Panc1 (cell line): ENCODE measurements around the gene SRSF2. TPM values are rescaled to one million over a fixed set of nuclear protein-coding genes. Genes with fewer than 3 reads are reported as not detected.

ENCODE experiments used
- ATAC-seq: fragments of 200-7000 bp; cut with Tn5 transposase; 2 replicates; pipeline ENCODE4 v1.9.1; 2020; ENCODE audit warnings: mild to moderate bottlenecking, moderate library complexity
- BruUV-seq: library from RNA; stranded (reverse); fragments of 400-500 nt; replicated peaks from 2 replicates; lab custom pipeline; 2021; lab: Mats Ljungman, UMichigan
- CTCF ChIA-PET: fragments of 300-600 bp; sonication (Branson Sonifier 250); formaldehyde crosslinking; loops from one replicate; lab custom pipeline; 2022; ENCODE audit warnings: antibody characterized with exemption; lab: Charles Lee
- POLR2A ChIA-PET: fragments of 300-600 bp; sonication (Branson Sonifier 250); formaldehyde crosslinking; loops from one replicate; lab custom pipeline; 2022; ENCODE audit warnings: antibody characterized with exemption; lab: Charles Lee
- DNase-seq: peaks from one replicate; pipeline ENCODE4 v3.0.0-alpha.2; 2010; ENCODE audit warnings: low read depth, low spot score
- H3K27ac ChIP-seq: 2 replicates; pipeline ENCODE4 v1.5.1; 2011; ENCODE audit warnings: mild to moderate bottlenecking, low read length, inconsistent platforms
- H3K27me3 ChIP-seq: fragments of 200-500 bp; sonication (Bioruptor generic); 2 replicates; pipeline ENCODE4 v1.6.0; 2014; ENCODE audit warnings: low read length, inconsistent platforms; ENCODE audit not compliant: control insufficient read depth, insufficient read depth
- H3K36me3 ChIP-seq: fragments of 200-500 bp; sonication (Bioruptor generic); 2 replicates; pipeline ENCODE4 v1.5.1; 2014; ENCODE audit warnings: inconsistent platforms, mild to moderate bottlenecking, low read length, moderate library complexity; ENCODE audit not compliant: control insufficient read depth, insufficient read depth
- H3K4me1 ChIP-seq: 2 replicates; pipeline ENCODE4 v1.5.1; 2011; ENCODE audit warnings: inconsistent platforms, mild to moderate bottlenecking, low read length, moderate library complexity; ENCODE audit not compliant: control insufficient read depth, insufficient read depth
- H3K4me3 ChIP-seq, 2 experiments: 2 replicates each; pipeline ENCODE4 v1.5.1; 2011 to 2012; ENCODE audit warnings: low read depth in 2 of 2, low read length in 2 of 2, mild to moderate bottlenecking in 2 of 2, inconsistent platforms in 1 of 2, moderate library complexity in 1 of 2
- H3K9me3 ChIP-seq: fragments of 200-500 bp; sonication (Bioruptor generic); 2 replicates; pipeline ENCODE4 v1.5.1; 2014; ENCODE audit warnings: low read depth, mild to moderate bottlenecking, inconsistent platforms, low read length, moderate library complexity; ENCODE audit not compliant: control insufficient read depth, insufficient read depth
- POLR2AphosphoS5 ChIP-seq: IDR thresholded peaks from 2 replicates; pipeline ENCODE4 v1.6.1; 2012; ENCODE audit warnings: mild to moderate bottlenecking, low read depth, low read length, moderate library complexity
- REST ChIP-seq, 2 experiments: IDR thresholded peaks; 2 replicates each; pipeline ENCODE4 v1.6.1; 2011 to 2012; ENCODE audit warnings: low read depth in 2 of 2, control low read depth in 1 of 2, low read length in 1 of 2, mild to moderate bottlenecking in 1 of 2, moderate library complexity in 1 of 2; ENCODE audit not compliant: insufficient read depth in 1 of 2
- SIN3A ChIP-seq: IDR thresholded peaks from 2 replicates; pipeline ENCODE4 v1.6.1; 2012; ENCODE audit warnings: low read depth, mild to moderate bottlenecking, low read length, moderate library complexity, borderline replicate concordance; ENCODE audit not compliant: insufficient read depth
- TCF7L2 ChIP-seq: IDR thresholded peaks from 2 replicates; pipeline ENCODE4 v1.6.1; 2011; ENCODE audit warnings: mild to moderate bottlenecking, low read depth, low read length, inconsistent platforms
- in situ Hi-C: cut with HindIII; loops from 2 replicates; pipeline ENCODE4 v1.10.0; 2016; ENCODE audit warnings: low sequenced_read_pairs, low pct_unique_long_range_greater_than_20kb
- intact Hi-C: fragments of 100-400 bp; cut with micrococcal nuclease; formaldehyde crosslinking; loops from one replicate; pipeline ENCODE4 v1.10.0; 2022; ENCODE audit not compliant: unreplicated experiment
- total RNA-seq: library from RNA; stranded (reverse); gene quantifications from one replicate; pipeline ENCODE4 v1.2.1, GENCODE V29; 2021; ENCODE audit not compliant: unreplicated experiment
- TF ChIP-seq, protein P1 (sequence below): fragments of 450-650 bp; IDR thresholded peaks from 2 replicates; pipeline ENCODE4 v1.5.1; 2017; ENCODE audit warnings: mild to moderate bottlenecking

SRSF2 gene
- total RNA-seq, 1 experiment from 2014 or later: 436 TPM

DNA sequence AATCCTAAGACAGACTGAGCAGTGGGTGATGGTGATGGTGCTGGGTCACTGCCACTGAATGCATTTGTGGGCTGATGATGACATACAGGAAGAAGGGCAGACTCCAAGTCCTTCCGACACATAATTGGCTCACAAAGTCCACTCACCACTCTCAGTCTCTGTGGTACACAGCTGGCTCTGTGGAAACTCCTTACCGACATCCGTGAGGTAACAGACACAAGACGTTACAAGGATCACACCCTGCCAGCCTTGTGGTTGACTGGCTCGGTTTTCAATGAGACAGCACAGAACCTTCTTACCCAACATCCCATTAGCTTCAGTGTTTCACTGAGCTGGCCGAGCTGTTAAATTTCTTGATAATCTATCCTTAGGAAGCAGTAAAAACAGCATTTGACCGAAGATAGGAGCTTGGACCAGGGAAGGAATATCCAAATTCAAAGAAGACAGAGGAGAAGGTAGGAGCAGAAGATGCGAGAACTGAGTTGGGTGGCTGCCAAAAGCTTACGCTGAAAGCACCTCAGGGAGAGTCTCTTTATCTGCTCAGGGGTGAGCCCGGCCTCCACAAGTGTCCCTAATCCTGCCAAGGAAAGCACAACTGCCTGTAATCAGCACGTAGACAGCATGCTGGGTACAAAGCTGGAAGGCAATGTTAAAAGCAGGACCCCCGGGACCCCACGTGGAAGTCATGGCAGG lies 20.8 kb downstream of the SRSF2 start:
- in situ Hi-C loops: no loop called here
- no peak for ATAC-seq

DNA sequence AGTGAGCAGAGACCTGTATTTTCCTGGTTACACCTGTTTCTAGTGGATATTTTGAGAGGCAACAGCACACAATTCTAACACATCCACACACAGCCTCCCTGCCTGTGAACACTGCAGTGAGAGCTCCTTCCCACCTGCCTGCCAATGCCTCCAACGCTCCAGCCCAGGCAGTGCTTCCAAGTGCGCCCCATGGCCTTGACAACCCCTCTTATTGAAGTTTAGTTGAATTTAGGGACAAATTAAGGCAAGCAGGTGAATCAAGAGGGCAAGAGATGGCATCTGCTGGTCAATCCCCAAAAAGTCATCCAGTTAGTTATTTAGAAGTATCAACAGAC lies 21.7 kb downstream of the SRSF2 start:
- intact Hi-C loops: no loop called here
- POLR2A ChIA-PET: no interaction called here
- H3K36me3 ChIP-seq: peaks cover 8% of the 10 kb centered on the region; the same call in 1 of the 2 replicates

More for the DNA sequence above, 20.8 kb downstream of the SRSF2 start:
- intact Hi-C loops: no loop called here
- POLR2A ChIA-PET: interaction anchor here (0.6 kb wide), 2 partner anchors 19 kb away, joined by 3 to 9 read pairs; no protein-coding TSS in a partner anchor
- BruUV-seq: no TSS peak
- no peaks in the 10 kb centered on the region for H3K27me3 ChIP-seq
- DNase-seq: no peak
- H3K9me3 ChIP-seq: no peaks in the 10 kb centered on the region
- no peak overlapping the region for H3K27ac ChIP-seq
- peaks cover 17% of the 10 kb centered on the region for H3K36me3 ChIP-seq
- CTCF ChIA-PET: no interaction called here
- no peak for TF ChIP-seq TCF7L2
- TF ChIP-seq REST (IDR thresholded peaks at IDR 0.05; ENCODE audit: insufficient read depth in 1 of 2, low read depth in 2 of 2, low read length in 1 of 2): no peak
- TF ChIP-seq, protein P1, sequence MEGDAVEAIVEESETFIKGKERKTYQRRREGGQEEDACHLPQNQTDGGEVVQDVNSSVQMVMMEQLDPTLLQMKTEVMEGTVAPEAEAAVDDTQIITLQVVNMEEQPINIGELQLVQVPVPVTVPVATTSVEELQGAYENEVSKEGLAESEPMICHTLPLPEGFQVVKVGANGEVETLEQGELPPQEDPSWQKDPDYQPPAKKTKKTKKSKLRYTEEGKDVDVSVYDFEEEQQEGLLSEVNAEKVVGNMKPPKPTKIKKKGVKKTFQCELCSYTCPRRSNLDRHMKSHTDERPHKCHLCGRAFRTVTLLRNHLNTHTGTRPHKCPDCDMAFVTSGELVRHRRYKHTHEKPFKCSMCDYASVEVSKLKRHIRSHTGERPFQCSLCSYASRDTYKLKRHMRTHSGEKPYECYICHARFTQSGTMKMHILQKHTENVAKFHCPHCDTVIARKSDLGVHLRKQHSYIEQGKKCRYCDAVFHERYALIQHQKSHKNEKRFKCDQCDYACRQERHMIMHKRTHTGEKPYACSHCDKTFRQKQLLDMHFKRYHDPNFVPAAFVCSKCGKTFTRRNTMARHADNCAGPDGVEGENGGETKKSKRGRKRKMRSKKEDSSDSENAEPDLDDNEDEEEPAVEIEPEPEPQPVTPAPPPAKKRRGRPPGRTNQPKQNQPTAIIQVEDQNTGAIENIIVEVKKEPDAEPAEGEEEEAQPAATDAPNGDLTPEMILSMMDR: no peak
- no peak for TF ChIP-seq SIN3A
- H3K4me1 ChIP-seq: peaks cover 8% of the 10 kb centered on the region
- H3K4me3 ChIP-seq: no peak overlapping the region

More for the DNA sequence above, 21.7 kb downstream of the SRSF2 start:
- no peaks in the 10 kb centered on the region for H3K27me3 ChIP-seq
- no peak for DNase-seq
- in situ Hi-C loops: no loop called here
- H3K4me1 ChIP-seq: peaks cover 11% of the 10 kb centered on the region
- no peak overlapping the region for H3K4me3 ChIP-seq
- H3K9me3 ChIP-seq: no peaks in the 10 kb centered on the region
- CTCF ChIA-PET: no interaction called here
- no peak for TF ChIP-seq POLR2AphosphoS5
- TF ChIP-seq, protein P1: no peak
- no peak for TF ChIP-seq REST (IDR thresholded peaks at IDR 0.05; ENCODE audit: insufficient read depth in 1 of 2, low read depth in 2 of 2, low read length in 1 of 2)
- TF ChIP-seq TCF7L2: no peak
- TF ChIP-seq SIN3A: no peak
- BruUV-seq: no TSS peak
- no peak overlapping the region for H3K27ac ChIP-seq
- no peak for ATAC-seq
